Karpas-422 (cell line): ENCODE data around the gene NEURL3. TPM values are rescaled to one million over a fixed set of nuclear protein-coding genes. Genes with fewer than 3 reads are reported as not detected.

Source experiments
- DNase-seq: peaks from one replicate; pipeline ENCODE4 v3.0.0-alpha.2; 2015
- H2AFZ ChIP-seq: fragments of 200-600 bp; sonication (generic); 2 replicates; pipeline ENCODE4 v1.6.1; 2014; ENCODE audit warnings: antibody characterized with exemption, low read length, mixed read lengths
- H3K27ac ChIP-seq: fragments of 200-600 bp; sonication (generic); 2 replicates; pipeline ENCODE4 v1.5.1; 2014; ENCODE audit warnings: mild to moderate bottlenecking, low read length, moderate library complexity
- H3K27me3 ChIP-seq: fragments of 200-600 bp; sonication (generic); 2 replicates; pipeline ENCODE4 v1.6.1; 2014; ENCODE audit warnings: low read length, mixed read lengths
- H3K36me3 ChIP-seq: fragments of 200-600 bp; sonication (generic); 2 replicates; pipeline ENCODE4 v1.6.1; 2014; ENCODE audit warnings: low read length, mixed read lengths; ENCODE audit not compliant: insufficient read depth
- H3K4me1 ChIP-seq: fragments of 200-600 bp; sonication (generic); 2 replicates; pipeline ENCODE4 v1.6.1; 2014; ENCODE audit warnings: mild to moderate bottlenecking, low read length, mixed read lengths
- H3K4me2 ChIP-seq: fragments of 200-600 bp; sonication (generic); 2 replicates; pipeline ENCODE4 v1.6.1; 2014; ENCODE audit warnings: low read length, low read depth, mild to moderate bottlenecking; ENCODE audit not compliant: poor library complexity, severe bottlenecking
- H3K4me3 ChIP-seq: fragments of 200-600 bp; sonication (generic); 2 replicates; pipeline ENCODE4 v1.5.1; 2014; ENCODE audit warnings: mild to moderate bottlenecking, antibody characterized with exemption, low read length, mixed read lengths
- H3K79me2 ChIP-seq: fragments of 200-600 bp; sonication (generic); 2 replicates; pipeline ENCODE4 v1.6.1; 2014; ENCODE audit warnings: mild to moderate bottlenecking, low read length, mixed read lengths
- H3K9ac ChIP-seq: fragments of 200-600 bp; sonication (generic); 2 replicates; pipeline ENCODE4 v1.6.0; 2014; ENCODE audit warnings: low read length
- H3K9me2 ChIP-seq: fragments of 200-600 bp; sonication (generic), shearing (Covaris generic); replicated peaks from 2 replicates; pipeline ENCODE4 v1.6.0; 2014; ENCODE audit warnings: mild to moderate bottlenecking, low read length, moderate library complexity; ENCODE audit not compliant: insufficient read depth
- H3K9me3 ChIP-seq: fragments of 300-700, 200-600 bp; sonication (generic); 2 replicates; pipeline ENCODE4 v1.6.1; 2014; ENCODE audit warnings: low read length, mixed read lengths
- H4K20me1 ChIP-seq: fragments of 200-600 bp; sonication (generic); 2 replicates; pipeline ENCODE4 v1.6.1; 2014; ENCODE audit warnings: mild to moderate bottlenecking, antibody characterized with exemption, low read length, low read depth; ENCODE audit not compliant: insufficient read depth
- total RNA-seq: library from RNA; depleted of rRNA; stranded (reverse); fragments of >200 nt; shearing (Covaris generic); gene quantifications from 2 replicates; pipeline ENCODE4 v1.2.3, GENCODE V29; 2014; ENCODE audit warnings: low replicate concordance

NEURL3 gene
- total RNA-seq, 1 experiment from 2014 or later, result not detected

GRCh38 chr2:96517079-96517478 lies 11.9 kb upstream of the NEURL3 start:
- no peak overlapping the region for H3K9ac ChIP-seq
- peaks cover 7% of the 10 kb centered on the region for H3K9me3 ChIP-seq
- H3K27ac ChIP-seq, result no peak overlapping the region
- H4K20me1 ChIP-seq, result no peaks in the 10 kb centered on the region
- no peaks in the 10 kb centered on the region for H3K79me2 ChIP-seq
- H3K4me2 ChIP-seq, result no peak overlapping the region
- no peaks in the 10 kb centered on the region for H3K27me3 ChIP-seq
- H3K36me3 ChIP-seq, result no peaks in the 10 kb centered on the region
- DNase-seq, result no peak
- H3K4me3 ChIP-seq, result no peak overlapping the region
- no peaks in the 10 kb centered on the region for H3K4me1 ChIP-seq
- H3K9me2 ChIP-seq, result no peaks in the 10 kb centered on the region
- H2AFZ ChIP-seq, result no peak overlapping the region

GRCh38 chr2:96514521-96514920 lies 9.4 kb upstream of the NEURL3 start:
- Histone ChIP-seq H2AFZ (no peak overlapping the region), H3K9ac (no peak overlapping the region), H3K9me2 (no peaks in the 10 kb centered on the region), H3K79me2 (no peaks in the 10 kb centered on the region), H3K27me3 (no peaks in the 10 kb centered on the region), H3K4me1 (peaks cover 4% of the 10 kb centered on the region), H4K20me1 (no peaks in the 10 kb centered on the region), H3K4me3 (no peak overlapping the region), H3K4me2 (no peak overlapping the region), H3K36me3 (no peaks in the 10 kb centered on the region), H3K27ac (no peak overlapping the region), H3K9me3 (peaks cover 7% of the 10 kb centered on the region)
- DNase-seq, result no peak

- DNase-seq, result no peak
- peaks cover 15% of the 10 kb centered on the region for H3K4me1 ChIP-seq
- no peak overlapping the region for H3K4me2 ChIP-seq
- no peaks in the 10 kb centered on the region for H3K27me3 ChIP-seq
- no peak overlapping the region for H3K27ac ChIP-seq
- H3K4me3 ChIP-seq, result no peak overlapping the region
- H4K20me1 ChIP-seq, result no peaks in the 10 kb centered on the region
- no peak overlapping the region for H3K9ac ChIP-seq
- peaks cover 7% of the 10 kb centered on the region for H3K9me3 ChIP-seq
- no peak overlapping the region for H2AFZ ChIP-seq
- no peaks in the 10 kb centered on the region for H3K36me3 ChIP-seq
- H3K9me2 ChIP-seq, result no peaks in the 10 kb centered on the region
- H3K79me2 ChIP-seq, result no peaks in the 10 kb centered on the region
Observed at GRCh38 chr2:96512341-96512740, 7.2 kb upstream of the NEURL3 start.

GRCh38 chr2:96511851-96512250 lies 6.7 kb upstream of the NEURL3 start:
- H3K4me3 ChIP-seq, result no peak overlapping the region
- no peak overlapping the region for H3K9ac ChIP-seq
- no peak overlapping the region for H2AFZ ChIP-seq

GRCh38 chr2:96510931-96511595 lies 5.9 kb upstream of the NEURL3 start:
- Histone ChIP-seq H3K9ac (no peak overlapping the region), H3K4me2 (no peak overlapping the region), H3K27ac (no peak overlapping the region), H4K20me1 (no peaks in the 10 kb centered on the region), H3K4me3 (no peak overlapping the region), H3K36me3 (no peaks in the 10 kb centered on the region), H3K9me3 (no peaks in the 10 kb centered on the region), H3K27me3 (no peaks in the 10 kb centered on the region), H3K79me2 (no peaks in the 10 kb centered on the region), H3K4me1 (peaks cover 15% of the 10 kb centered on the region), H3K9me2 (no peaks in the 10 kb centered on the region), H2AFZ (no peak overlapping the region)
- no peak for DNase-seq

More at GRCh38 chr2:96511851-96512250, 6.7 kb upstream of the NEURL3 start:
- no peak for DNase-seq
- Histone ChIP-seq H3K9me3 (peaks cover 4% of the 10 kb centered on the region), H4K20me1 (no peaks in the 10 kb centered on the region), H3K27me3 (no peaks in the 10 kb centered on the region), H3K4me2 (no peak overlapping the region), H3K79me2 (no peaks in the 10 kb centered on the region), H3K9me2 (no peaks in the 10 kb centered on the region), H3K4me1 (peaks cover 15% of the 10 kb centered on the region), H3K36me3 (no peaks in the 10 kb centered on the region), H3K27ac (no peak overlapping the region)

GRCh38 chr2:96509847-96510230 lies 4.7 kb upstream of the NEURL3 start:
- peak overlapping the region; percentile 41 for H3K4me2 ChIP-seq
- no peaks in the 10 kb centered on the region for H3K9me2 ChIP-seq
- DNase-seq, result no peak
- no peaks in the 10 kb centered on the region for H3K79me2 ChIP-seq
- H3K9me3 ChIP-seq, result no peaks in the 10 kb centered on the region
- peak overlapping the region; percentile 12; the same call in 1 of the 2 replicates for H3K9ac ChIP-seq
- H3K27ac ChIP-seq, result no peak overlapping the region
- H4K20me1 ChIP-seq, result no peaks in the 10 kb centered on the region
- H3K36me3 ChIP-seq, result no peaks in the 10 kb centered on the region
- peak overlapping the region; percentile 61; the same call in 1 of the 2 replicates for H2AFZ ChIP-seq
- peaks cover 15% of the 10 kb centered on the region for H3K4me1 ChIP-seq
- H3K4me3 ChIP-seq, result peak overlapping the region; percentile 23; the same call in 1 of the 2 replicates
- H3K27me3 ChIP-seq, result no peaks in the 10 kb centered on the region

- Histone ChIP-seq H3K9ac (peak overlapping the region; percentile 12; the same call in 1 of the 2 replicates), H3K4me3 (peak overlapping the region; percentile 23; the same call in 1 of the 2 replicates), H3K9me2 (no peaks in the 10 kb centered on the region), H3K9me3 (no peaks in the 10 kb centered on the region), H3K4me2 (peak overlapping the region; percentile 41), H3K27me3 (no peaks in the 10 kb centered on the region), H4K20me1 (no peaks in the 10 kb centered on the region), H2AFZ (peak overlapping the region; percentile 61; the same call in 1 of the 2 replicates), H3K4me1 (peaks cover 15% of the 10 kb centered on the region), H3K79me2 (no peaks in the 10 kb centered on the region), H3K36me3 (no peaks in the 10 kb centered on the region), H3K27ac (no peak overlapping the region)
- DNase-seq, result peak; percentile 90
Observed at GRCh38 chr2:96509114-96509846, 4.1 kb upstream of the NEURL3 start.

- peaks cover 15% of the 10 kb centered on the region for H3K4me1 ChIP-seq
- no peaks in the 10 kb centered on the region for H3K36me3 ChIP-seq
- no peaks in the 10 kb centered on the region for H4K20me1 ChIP-seq
- no peak overlapping the region for H3K27ac ChIP-seq
- no peaks in the 10 kb centered on the region for H3K9me2 ChIP-seq
- H3K9ac ChIP-seq, result no peak overlapping the region
- no peak for DNase-seq
- peak overlapping the region; percentile 23; the same call in 1 of the 2 replicates for H3K4me3 ChIP-seq
- H3K27me3 ChIP-seq, result no peaks in the 10 kb centered on the region
- no peak overlapping the region for H2AFZ ChIP-seq
- peak overlapping the region; percentile 30 for H3K4me2 ChIP-seq
- H3K79me2 ChIP-seq, result no peaks in the 10 kb centered on the region
- no peaks in the 10 kb centered on the region for H3K9me3 ChIP-seq
Observed at GRCh38 chr2:96508521-96509113, 3.5 kb upstream of the NEURL3 start.
